Activated T-helper 2 cell treated with anti-CD3 and anti-CD28 coated beads, Interferon-gamma antibody, Interleukin-2, Interleukin-4, amounts not matched to agents 10 μg/mL and 5 μg/mL and 100 μg/mL, durations not matched to agents 14 hours and 24 hours and 36 hours (primary cell): ENCODE measurements around the gene NUCB2. TPM values are rescaled to one million over a fixed set of nuclear protein-coding genes. Genes with fewer than 3 reads are reported as not detected.
"Not testable (repeated sequence)": the region's sequence is repeated elsewhere in the genome, so short reads cannot be mapped to it uniquely, and the experiment has no call there.

Experiments
- DNase-seq: peaks from one replicate; pipeline ENCODE4 v3.0.0; 2021; ENCODE audit warnings: low spot score
- H3K27ac Mint-ChIP-seq: one replicate; pipeline ENCODE4 v1.8.0; 2021; ENCODE audit warnings: mixed read lengths
- H3K27me3 Mint-ChIP-seq: one replicate; pipeline ENCODE4 v1.8.0; 2021; ENCODE audit warnings: low read depth, mixed read lengths
- H3K36me3 Mint-ChIP-seq: one replicate; pipeline ENCODE4 v1.8.0; 2021; ENCODE audit warnings: low read depth, mixed read lengths
- H3K4me1 Mint-ChIP-seq: one replicate; pipeline ENCODE4 v1.8.0; 2021; ENCODE audit warnings: low read depth, mixed read lengths
- H3K4me3 Mint-ChIP-seq: one replicate; pipeline ENCODE4 v1.8.0; 2021; ENCODE audit warnings: low read depth, mild to moderate bottlenecking, moderate library complexity, mixed read lengths
- H3K9me3 Mint-ChIP-seq: one replicate; pipeline ENCODE4 v1.8.0; 2021; ENCODE audit warnings: mixed read lengths
- intact Hi-C: fragments of 100-400 bp; cut with micrococcal nuclease; formaldehyde crosslinking; loops from one replicate; pipeline ENCODE4 v1.15.1; 2023
- total RNA-seq: library from RNA; stranded (reverse); gene quantifications from 2 replicates; pipeline ENCODE4 v1.2.3, GENCODE V29; 2022

NUCB2 gene
- 99.4 and 106 TPM in 2 replicates for total RNA-seq

- Mint-ChIP-seq H3K9me3 (no peaks in the 10 kb centered on the region), H3K27ac (peak within 1 kb of the TSS; percentile 89), H3K4me3 (peak within 1 kb of the TSS; percentile 91), H3K36me3 (peaks cover 17% of the 10 kb centered on the region), H3K27me3 (peaks cover 3% of the 10 kb centered on the region), H3K4me1 (peaks cover 43% of the 10 kb centered on the region)
- intact Hi-C loops = loop anchor here (1.0 to 5.0 kb wide), 5 partner anchors 9 to 91 kb away; no protein-coding TSS in a partner anchor
- DNase-seq = peak; percentile 95
Observed at GRCh38 chr11:17276236-17277023, at the start of gene NUCB2. Gene NUCB2, plus strand, starts transcription at chr11:17276739. Its CDS starts 18,585 bp downstream, at chr11:17295324.

- peaks cover 29% of the 10 kb centered on the region for H3K27me3 Mint-ChIP-seq
- intact Hi-C loops = not testable (repeated sequence)
Observed at GRCh38 chr11:17228186-17228925, 48.2 kb upstream of the NUCB2 start.

DNA sequence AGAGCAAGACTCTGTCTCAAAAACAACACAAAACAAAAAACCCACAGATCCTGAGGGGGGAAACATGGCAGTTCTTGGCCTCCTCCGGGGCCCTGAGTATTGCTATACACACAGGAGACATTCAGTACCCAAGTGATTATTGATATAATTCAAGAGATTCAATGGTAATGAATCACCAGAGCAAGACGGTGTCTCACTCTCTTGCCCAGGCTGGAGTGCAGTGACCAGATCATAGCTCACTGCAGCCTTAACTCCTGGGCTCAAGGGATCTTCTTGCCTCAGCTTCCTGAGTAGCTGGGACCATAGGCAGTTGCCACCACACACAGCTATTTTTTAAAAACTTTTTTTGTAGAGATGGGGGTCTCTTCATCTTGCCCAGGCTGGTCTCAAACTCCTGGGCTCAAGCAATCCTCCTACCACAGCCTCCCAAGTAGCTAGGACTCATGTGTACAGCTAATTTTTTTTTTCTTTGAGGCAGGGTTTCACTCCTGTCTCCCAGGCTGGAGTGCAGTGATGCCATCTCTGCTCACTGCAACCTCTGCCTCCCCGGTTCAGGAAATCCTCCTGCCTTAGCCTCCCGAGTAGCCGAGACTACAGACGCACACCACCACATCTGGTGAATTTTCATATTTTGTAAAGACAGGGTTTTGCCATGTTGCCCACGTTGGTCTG lies 46.9 kb upstream of the NUCB2 start:
- no peak overlapping the region for H3K4me3 Mint-ChIP-seq

More at GRCh38 chr11:17228186-17228925, 48.2 kb upstream of the NUCB2 start:
- not testable (repeated sequence) for H3K36me3 Mint-ChIP-seq, H3K27ac Mint-ChIP-seq, H3K4me3 Mint-ChIP-seq, DNase-seq, H3K9me3 Mint-ChIP-seq
- H3K4me1 Mint-ChIP-seq = peaks cover 12% of the 10 kb centered on the region

GRCh38 chr11:17230867-17231851 lies 45.4 kb upstream of the NUCB2 start:
- Mint-ChIP-seq H3K4me3 (no peak overlapping the region), H3K4me1 (peaks cover 12% of the 10 kb centered on the region), H3K27ac (peak overlapping the region; percentile 25), H3K9me3 (no peaks in the 10 kb centered on the region), H3K36me3 (no peaks in the 10 kb centered on the region), H3K27me3 (peaks cover 29% of the 10 kb centered on the region)
- peak; percentile 53 for DNase-seq
- intact Hi-C loops = loop anchor here (1.0 to 2.0 kb wide), 6 partner anchors 13 to 273 kb away; partner anchors contain the start of gene NUCB2

More for the DNA sequence above, 46.9 kb upstream of the NUCB2 start:
- intact Hi-C loops = loop anchor here (1.0 to 2.0 kb wide), 2 partner anchors 47 to 275 kb away; partner anchors contain the start of gene NUCB2
- Mint-ChIP-seq H3K9me3 (no peaks in the 10 kb centered on the region), H3K27me3 (peaks cover 31% of the 10 kb centered on the region), H3K27ac (no peak overlapping the region), H3K36me3 (no peaks in the 10 kb centered on the region), H3K4me1 (peaks cover 12% of the 10 kb centered on the region)
- no peak for DNase-seq

DNA sequence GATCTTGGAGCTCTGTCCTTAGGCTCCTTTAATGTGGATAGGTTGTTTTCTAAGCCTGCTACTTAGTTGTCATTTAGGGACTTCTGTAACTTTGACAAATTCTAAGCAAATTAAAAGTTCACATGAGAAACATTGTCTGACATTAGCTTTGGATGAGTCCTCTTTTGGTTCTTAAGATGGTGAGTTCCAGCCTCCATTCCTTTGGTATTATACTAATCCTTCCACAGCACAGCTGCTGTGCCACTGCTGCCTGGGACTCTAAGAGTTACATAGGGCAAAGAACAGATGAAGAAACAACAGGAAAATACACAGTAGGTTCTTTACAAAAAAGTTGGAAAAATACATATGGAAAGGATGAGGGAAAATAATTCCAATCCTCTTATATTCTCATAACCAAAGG lies 43.4 kb upstream of the NUCB2 start:
- H3K27ac Mint-ChIP-seq = no peak overlapping the region
- no peaks in the 10 kb centered on the region for H3K36me3 Mint-ChIP-seq
- intact Hi-C loops = no loop called here
- no peak for DNase-seq
- H3K27me3 Mint-ChIP-seq = peaks cover 34% of the 10 kb centered on the region
- H3K9me3 Mint-ChIP-seq = no peaks in the 10 kb centered on the region
- no peak overlapping the region for H3K4me3 Mint-ChIP-seq
- peaks cover 12% of the 10 kb centered on the region for H3K4me1 Mint-ChIP-seq

DNA sequence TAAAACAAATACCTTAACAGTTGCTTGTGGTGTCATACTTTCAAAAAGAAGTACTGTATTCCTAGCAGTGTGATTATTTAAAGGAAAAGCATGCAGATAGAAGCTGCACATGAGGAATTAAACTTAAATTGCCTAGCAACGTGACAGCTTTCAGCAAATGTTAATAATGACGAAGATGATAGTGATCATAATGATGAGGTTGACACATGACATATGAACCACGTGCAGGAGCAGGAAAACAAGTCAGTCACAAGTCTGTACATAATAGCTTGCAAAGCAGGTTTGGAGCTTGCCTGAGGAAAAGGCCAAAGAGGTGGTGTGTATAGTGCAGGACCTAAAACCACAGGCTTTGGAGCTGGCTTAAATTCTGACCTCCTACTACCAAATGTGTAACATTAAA lies 38.2 kb upstream of the NUCB2 start:
- DNase-seq = no peak
- Mint-ChIP-seq H3K9me3 (no peaks in the 10 kb centered on the region), H3K36me3 (no peaks in the 10 kb centered on the region), H3K4me1 (no peaks in the 10 kb centered on the region), H3K4me3 (no peak overlapping the region), H3K27ac (no peak overlapping the region), H3K27me3 (peaks cover 61% of the 10 kb centered on the region)
- intact Hi-C loops = no loop called here

- H3K4me1 Mint-ChIP-seq, H3K4me3 Mint-ChIP-seq, H3K9me3 Mint-ChIP-seq, H3K36me3 Mint-ChIP-seq, H3K27ac Mint-ChIP-seq, intact Hi-C loops, DNase-seq: not testable (repeated sequence)
- H3K27me3 Mint-ChIP-seq = peaks cover 59% of the 10 kb centered on the region
Observed at GRCh38 chr11:17239927-17240326, 36.6 kb upstream of the NUCB2 start.

GRCh38 chr11:17240780-17241179 lies 35.8 kb upstream of the NUCB2 start:
- H3K4me3 Mint-ChIP-seq = no peak overlapping the region
- H3K27me3 Mint-ChIP-seq = peaks cover 58% of the 10 kb centered on the region
- H3K4me1 Mint-ChIP-seq = peaks cover 5% of the 10 kb centered on the region
- DNase-seq = no peak
- intact Hi-C loops = no loop called here
- H3K36me3 Mint-ChIP-seq = no peaks in the 10 kb centered on the region
- H3K27ac Mint-ChIP-seq = no peak overlapping the region
- H3K9me3 Mint-ChIP-seq = no peaks in the 10 kb centered on the region

DNA sequence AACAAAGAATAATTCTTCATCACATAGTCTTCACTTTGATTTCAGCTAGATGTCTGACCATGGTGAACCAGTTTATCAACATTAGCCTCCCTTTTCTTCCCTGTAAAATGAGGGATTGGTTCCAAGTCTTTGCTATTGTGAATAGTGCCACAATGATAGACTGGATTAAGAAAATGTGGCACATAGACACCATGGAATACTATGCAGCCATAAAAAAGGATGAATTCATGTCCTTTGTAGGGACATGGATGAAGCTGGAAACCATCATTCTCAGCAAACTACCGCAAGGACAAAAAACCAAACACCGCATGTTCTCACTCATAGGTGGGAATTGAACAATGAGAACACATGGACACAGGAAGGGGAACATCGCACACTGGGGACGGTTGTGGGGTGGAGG lies 33.6 kb upstream of the NUCB2 start:
- H3K9me3 Mint-ChIP-seq, H3K4me1 Mint-ChIP-seq, intact Hi-C loops, H3K27ac Mint-ChIP-seq, DNase-seq, H3K36me3 Mint-ChIP-seq, H3K4me3 Mint-ChIP-seq: not testable (repeated sequence)
- H3K27me3 Mint-ChIP-seq = peaks cover 51% of the 10 kb centered on the region

DNA sequence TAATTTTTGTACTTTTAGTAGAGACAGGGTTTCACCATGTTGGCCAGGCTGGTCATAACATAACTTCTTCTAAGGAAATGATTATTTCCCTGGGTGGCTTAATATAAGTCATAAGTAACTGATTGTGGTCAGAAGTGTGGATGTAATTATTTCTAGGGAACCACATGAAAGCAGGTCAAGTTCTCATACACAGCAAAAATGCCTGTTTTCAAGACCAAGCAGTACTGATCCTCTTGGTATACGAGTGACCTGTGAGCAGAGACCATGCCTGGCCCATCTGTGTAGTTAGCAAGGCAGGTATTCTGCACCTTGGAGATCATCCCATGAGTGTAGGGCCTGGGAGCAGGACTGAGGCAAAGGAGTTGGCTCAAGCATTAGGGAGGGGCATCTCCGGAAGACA lies 32.5 kb upstream of the NUCB2 start:
- Mint-ChIP-seq H3K9me3 (no peaks in the 10 kb centered on the region), H3K27ac (no peak overlapping the region), H3K4me1 (peaks cover 5% of the 10 kb centered on the region), H3K36me3 (no peaks in the 10 kb centered on the region), H3K4me3 (no peak overlapping the region), H3K27me3 (peaks cover 48% of the 10 kb centered on the region)
- intact Hi-C loops = loop anchor here (1.0 kb wide), 2 partner anchors 13 to 53 kb away; no protein-coding TSS in a partner anchor
- DNase-seq = no peak

GRCh38 chr11:17250561-17251350 lies 25.8 kb upstream of the NUCB2 start:
- no peak for DNase-seq
- Mint-ChIP-seq H3K4me3 (no peak overlapping the region), H3K27ac (no peak overlapping the region), H3K36me3 (no peaks in the 10 kb centered on the region), H3K27me3 (peaks cover 45% of the 10 kb centered on the region), H3K4me1 (no peaks in the 10 kb centered on the region), H3K9me3 (no peaks in the 10 kb centered on the region)
- intact Hi-C loops = no loop called here
